ENCODE data around the gene NTN3. TPM values are rescaled to one million over a fixed set of nuclear protein-coding genes. Genes with fewer than 3 reads are reported as not detected.

NTN3 gene
- total RNA-seq, 2 donors from 2014 or later, result 1.4 TPM; not detected in 1

GRCh38 chr16:2493605-2494004 is 22.5 kb downstream of the NTN3 start:
- H3K27ac ChIP-seq, result no peak overlapping the region
- no peak for DNase-seq (ENCODE audit: low spot score)
- H3K27me3 ChIP-seq (replicated peaks; ENCODE audit: insufficient read depth), result no peaks in the 10 kb centered on the region
- TF ChIP-seq, protein P1, sequence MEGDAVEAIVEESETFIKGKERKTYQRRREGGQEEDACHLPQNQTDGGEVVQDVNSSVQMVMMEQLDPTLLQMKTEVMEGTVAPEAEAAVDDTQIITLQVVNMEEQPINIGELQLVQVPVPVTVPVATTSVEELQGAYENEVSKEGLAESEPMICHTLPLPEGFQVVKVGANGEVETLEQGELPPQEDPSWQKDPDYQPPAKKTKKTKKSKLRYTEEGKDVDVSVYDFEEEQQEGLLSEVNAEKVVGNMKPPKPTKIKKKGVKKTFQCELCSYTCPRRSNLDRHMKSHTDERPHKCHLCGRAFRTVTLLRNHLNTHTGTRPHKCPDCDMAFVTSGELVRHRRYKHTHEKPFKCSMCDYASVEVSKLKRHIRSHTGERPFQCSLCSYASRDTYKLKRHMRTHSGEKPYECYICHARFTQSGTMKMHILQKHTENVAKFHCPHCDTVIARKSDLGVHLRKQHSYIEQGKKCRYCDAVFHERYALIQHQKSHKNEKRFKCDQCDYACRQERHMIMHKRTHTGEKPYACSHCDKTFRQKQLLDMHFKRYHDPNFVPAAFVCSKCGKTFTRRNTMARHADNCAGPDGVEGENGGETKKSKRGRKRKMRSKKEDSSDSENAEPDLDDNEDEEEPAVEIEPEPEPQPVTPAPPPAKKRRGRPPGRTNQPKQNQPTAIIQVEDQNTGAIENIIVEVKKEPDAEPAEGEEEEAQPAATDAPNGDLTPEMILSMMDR (IDR thresholded peaks at IDR 0.05), result no peak
- TF ChIP-seq POLR2AphosphoS5 (IDR thresholded peaks at IDR 0.05), result no peak
- no peak for TF ChIP-seq POLR2A (IDR thresholded peaks at IDR 0.05)
- intact Hi-C loops (cut with DNase I), result no loop called here
- H3K4me1 ChIP-seq (replicated peaks), result peaks cover 2% of the 10 kb centered on the region
- H3K9me3 ChIP-seq, result no peaks in the 10 kb centered on the region
- no peak overlapping the region for H3K4me3 ChIP-seq
- H3K36me3 ChIP-seq, result no peaks in the 10 kb centered on the region
- 87% methylated on average over 6 of the region's 6 CpGs for WGBS

DNA sequence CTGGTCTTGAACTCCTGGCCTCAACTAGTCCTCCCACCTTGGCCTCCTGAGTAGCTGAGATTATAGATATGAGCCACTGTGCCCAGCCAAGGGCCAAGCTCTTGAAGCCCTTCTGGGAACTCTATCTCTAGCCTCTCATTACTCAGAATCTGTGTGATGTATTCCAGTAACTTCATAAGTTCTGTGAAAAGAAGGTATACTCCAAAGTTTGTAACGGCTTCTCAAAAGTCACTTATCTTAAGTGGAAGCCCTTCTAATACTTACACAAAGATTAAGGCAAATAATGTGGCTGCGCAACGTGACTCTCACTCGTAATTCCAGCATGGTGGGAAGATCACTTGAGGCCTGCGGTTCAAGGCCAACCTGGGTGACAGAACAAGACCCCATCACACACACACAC is 23.5 kb downstream of the NTN3 start:
- Histone ChIP-seq H3K36me3 (no peaks in the 10 kb centered on the region), H3K27ac (no peak overlapping the region), H3K27me3 (replicated peaks; ENCODE audit: insufficient read depth) (no peaks in the 10 kb centered on the region), H3K4me1 (replicated peaks) (peaks cover 8% of the 10 kb centered on the region), H3K4me3 (no peak overlapping the region), H3K9me3 (no peaks in the 10 kb centered on the region)
- no peak for DNase-seq (ENCODE audit: low spot score)
- intact Hi-C loops (cut with DNase I), result loop anchor here (5.0 kb wide), 1 partner anchor 67 kb away; the partner anchor contains the start of gene CCNF
- TF ChIP-seq POLR2A (IDR thresholded peaks at IDR 0.05) (no peak), POLR2AphosphoS5 (IDR thresholded peaks at IDR 0.05) (no peak)
- TF ChIP-seq, protein P1 (IDR thresholded peaks at IDR 0.05), result no peak
- 91% methylated on average over 5 of the region's 5 CpGs for WGBS

DNA sequence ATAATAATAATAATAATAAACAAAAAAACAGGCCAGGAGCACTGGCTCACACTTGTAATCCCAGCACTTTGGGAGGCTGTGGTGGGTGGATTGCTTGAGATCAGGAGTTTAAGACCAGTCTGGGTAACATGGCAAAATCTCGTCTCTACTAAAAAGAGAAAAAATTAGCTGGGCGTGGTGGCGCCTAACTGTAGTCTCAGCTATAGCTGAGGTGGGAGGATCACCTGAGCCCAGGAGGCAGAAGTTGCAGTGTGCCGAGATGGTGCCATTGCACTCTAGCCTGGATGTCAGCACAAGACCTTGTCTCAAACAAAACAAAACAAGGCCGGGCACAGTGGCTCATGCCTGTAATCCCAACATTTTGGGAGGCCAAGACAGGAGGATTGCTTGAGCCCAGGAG is 23.9 kb downstream of the NTN3 start:
- intact Hi-C loops (cut with DNase I), result loop anchor here (5.0 kb wide), 1 partner anchor 68 kb away; the partner anchor contains the start of gene CCNF
- H3K9me3 ChIP-seq, result no peaks in the 10 kb centered on the region
- H3K27me3 ChIP-seq (replicated peaks; ENCODE audit: insufficient read depth), result no peaks in the 10 kb centered on the region
- peaks cover 8% of the 10 kb centered on the region for H3K4me1 ChIP-seq (replicated peaks)
- TF ChIP-seq POLR2A (IDR thresholded peaks at IDR 0.05) (no peak), POLR2AphosphoS5 (IDR thresholded peaks at IDR 0.05) (no peak)
- TF ChIP-seq, protein P1 (IDR thresholded peaks at IDR 0.05), result no peak
- H3K27ac ChIP-seq, result no peak overlapping the region
- H3K4me3 ChIP-seq, result no peak overlapping the region
- WGBS, result 85% methylated on average over 5 of the region's 5 CpGs
- DNase-seq (ENCODE audit: low spot score), result no peak
- H3K36me3 ChIP-seq, result no peaks in the 10 kb centered on the region

GRCh38 chr16:2496223-2497115 is 25.4 kb downstream of the NTN3 start:
- Histone ChIP-seq H3K36me3 (no peaks in the 10 kb centered on the region), H3K9me3 (no peaks in the 10 kb centered on the region), H3K27ac (peak overlapping the region in 1 of 2 donors; percentile 68), H3K4me1 (replicated peaks) (peaks cover 10% of the 10 kb centered on the region), H3K27me3 (replicated peaks; ENCODE audit: insufficient read depth) (no peaks in the 10 kb centered on the region), H3K4me3 (no peak overlapping the region)
- WGBS, result 89% methylated on average over 62 of the region's 62 CpGs
- intact Hi-C loops (cut with DNase I), result loop anchor here (5.0 kb wide), 1 partner anchor 69 kb away; the partner anchor contains the start of gene CCNF
- TF ChIP-seq, protein P1 (IDR thresholded peaks at IDR 0.05), result no peak
- TF ChIP-seq POLR2A (IDR thresholded peaks at IDR 0.05) (no peak), POLR2AphosphoS5 (IDR thresholded peaks at IDR 0.05) (no peak)
- DNase-seq (ENCODE audit: low spot score), result no peak
